Muscle layer of duodenum (tissue), 2 donors: ENCODE results near the gene ZNF106.

Experiments used
- H3K27ac ChIP-seq: one replicate; pipeline ENCODE4 v1.7.0; 2013; ENCODE audit warnings: mild to moderate bottlenecking, low read length
- H3K27me3 ChIP-seq: one replicate; pipeline ENCODE4 v1.7.0; 2013; ENCODE audit warnings: low read depth, mild to moderate bottlenecking, control low read depth, low read length
- H3K36me3 ChIP-seq, 2 donors: one replicate each; pipeline ENCODE4 v1.7.0; 2013; ENCODE audit warnings: low read length in 2 of 2, control low read depth in 1 of 2, mild to moderate bottlenecking in 1 of 2; ENCODE audit not compliant: insufficient read depth in 2 of 2, control insufficient read depth in 1 of 2
- H3K4me1 ChIP-seq, 2 donors: one replicate each; pipeline ENCODE4 v1.7.0; 2013; ENCODE audit warnings: low read length in 2 of 2, mild to moderate bottlenecking in 2 of 2, control low read depth in 1 of 2, moderate library complexity in 1 of 2; ENCODE audit not compliant: insufficient read depth in 2 of 2, control insufficient read depth in 1 of 2
- H3K4me3 ChIP-seq, 2 donors: one replicate each; pipeline ENCODE4 v1.7.0; 2013; ENCODE audit warnings: low read length in 2 of 2, low read depth in 1 of 2, mild to moderate bottlenecking in 1 of 2
- H3K9me3 ChIP-seq, 2 donors: one replicate each; pipeline ENCODE4 v1.7.0; 2013; ENCODE audit warnings: low read length in 2 of 2, control low read depth in 1 of 2, mild to moderate bottlenecking in 1 of 2; ENCODE audit not compliant: control insufficient read depth in 1 of 2
- donor health status: healthy.

Gene ZNF106

DNA sequence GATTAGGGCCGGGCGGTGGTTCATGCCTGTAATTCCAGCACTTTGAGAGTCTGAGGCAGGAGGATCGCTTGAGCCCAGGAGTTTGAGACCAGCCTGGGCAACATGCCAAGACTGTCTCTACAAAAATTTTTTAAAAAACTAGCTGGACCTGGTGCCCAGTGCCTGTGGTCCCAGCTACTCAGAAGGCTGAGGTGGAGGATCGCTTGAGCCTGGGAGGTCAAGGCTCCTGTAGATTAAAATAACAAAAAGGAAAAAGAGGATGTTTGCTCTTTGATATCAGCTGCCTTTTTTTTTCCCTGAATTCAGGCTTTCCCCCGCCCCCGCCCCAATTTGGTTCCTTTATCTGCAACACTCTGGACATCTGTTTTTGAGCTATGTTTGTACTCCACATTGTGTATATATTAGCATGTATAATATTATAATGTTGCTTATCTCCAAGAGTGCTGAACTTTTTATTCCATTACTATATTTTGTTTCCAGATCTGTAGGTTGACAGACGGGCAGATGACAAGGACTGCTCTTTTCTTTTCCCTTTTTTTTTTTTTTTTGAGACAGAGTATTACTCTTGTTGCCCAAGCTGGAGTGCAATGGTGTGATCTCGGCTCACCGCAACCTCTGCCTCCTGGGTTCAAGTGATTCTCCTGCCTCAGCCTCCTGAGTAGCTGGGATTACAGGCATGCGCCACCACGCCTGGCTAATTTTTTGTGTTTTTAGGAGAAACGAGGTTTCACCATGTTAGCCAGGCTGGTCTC lies 9.1 kb upstream of the ZNF106 start:
- no peaks in the 10 kb centered on the region for H3K27me3 ChIP-seq
- no peak overlapping the region for H3K4me3 ChIP-seq
- H3K9me3 ChIP-seq, result no peaks in the 10 kb centered on the region
- H3K36me3 ChIP-seq, result peaks cover 0 to 3% of the 10 kb centered on the region in 2 donors
- no peak overlapping the region for H3K27ac ChIP-seq
- H3K4me1 ChIP-seq, result peaks cover 3 to 27% of the 10 kb centered on the region in 2 donors

GRCh38 chr15:42498212-42499068 lies 7.5 kb upstream of the ZNF106 start:
- Histone ChIP-seq H3K27me3 (no peaks in the 10 kb centered on the region), H3K4me1 (peaks cover 3 to 31% of the 10 kb centered on the region in 2 donors), H3K4me3 (no peak overlapping the region), H3K27ac (no peak overlapping the region), H3K36me3 (peaks cover 0 to 3% of the 10 kb centered on the region in 2 donors), H3K9me3 (no peaks in the 10 kb centered on the region)

- H3K36me3 ChIP-seq, result peaks cover 0 to 3% of the 10 kb centered on the region in 2 donors
- peaks cover 5 to 35% of the 10 kb centered on the region in 2 donors for H3K4me1 ChIP-seq
- peak within 1 kb of the TSS; percentile 99 for H3K27ac ChIP-seq
- H3K9me3 ChIP-seq, result no peaks in the 10 kb centered on the region
- no peaks in the 10 kb centered on the region for H3K27me3 ChIP-seq
- H3K4me3 ChIP-seq, result peak within 1 kb of the TSS; percentile 73 to 96
Observed at GRCh38 chr15:42495361-42496212, 4.6 kb upstream of the ZNF106 start, which contains the start of gene SNAP23. Gene SNAP23, plus strand, starts transcription at chr15:42495634. Its CDS starts 16,213 bp downstream, at chr15:42511847.

DNA sequence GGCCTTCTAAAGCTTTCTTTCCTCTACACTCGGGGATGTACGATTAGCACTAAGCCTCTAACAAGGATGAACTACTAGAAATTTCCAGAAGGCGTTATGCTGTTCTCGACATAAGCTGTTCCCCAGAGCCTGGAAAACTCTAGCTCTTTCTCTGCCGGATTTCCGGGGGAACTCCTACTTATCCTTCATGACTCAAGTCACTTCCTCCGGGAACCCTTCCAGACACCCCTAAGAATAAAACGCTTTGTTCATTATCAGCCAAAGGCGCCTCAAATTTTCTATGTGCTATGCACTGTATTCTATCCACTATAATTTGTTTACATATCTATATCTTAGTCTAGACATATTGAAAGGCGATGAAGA lies 4.0 kb upstream of the ZNF106 start:
- no peaks in the 10 kb centered on the region for H3K9me3 ChIP-seq
- peak overlapping the region; percentile 99 for H3K27ac ChIP-seq
- H3K4me3 ChIP-seq, result peak overlapping the region; percentile 73 to 96
- H3K27me3 ChIP-seq, result no peaks in the 10 kb centered on the region
- H3K36me3 ChIP-seq, result peaks cover 0 to 3% of the 10 kb centered on the region in 2 donors
- peaks cover 5 to 34% of the 10 kb centered on the region in 2 donors for H3K4me1 ChIP-seq

DNA sequence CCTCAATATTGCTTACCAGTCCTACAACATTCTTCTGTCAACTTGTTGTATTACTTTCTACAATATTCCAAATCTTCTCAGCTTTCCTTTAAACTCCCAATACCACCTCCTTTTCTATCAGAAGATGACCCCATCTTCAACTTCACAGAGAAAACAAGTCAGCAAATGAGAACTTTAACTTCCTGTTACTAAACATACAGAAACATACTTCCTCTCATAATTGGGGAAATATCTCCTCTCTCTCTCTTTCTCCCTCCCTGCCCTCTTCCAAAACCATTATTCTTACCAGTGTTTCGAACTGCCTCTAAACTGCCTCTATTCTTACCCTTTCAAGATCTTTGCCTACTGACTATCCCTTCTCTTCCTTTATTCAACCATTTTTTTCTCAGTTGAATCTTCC lies 2.7 kb upstream of the ZNF106 start:
- Histone ChIP-seq H3K36me3 (peaks cover 0 to 3% of the 10 kb centered on the region in 2 donors), H3K4me3 (peak overlapping the region in 1 of 2 donors; percentile 3), H3K9me3 (no peaks in the 10 kb centered on the region), H3K27ac (peak overlapping the region; percentile 79), H3K27me3 (no peaks in the 10 kb centered on the region), H3K4me1 (peaks cover 5 to 40% of the 10 kb centered on the region in 2 donors)

- Histone ChIP-seq H3K27me3 (no peaks in the 10 kb centered on the region), H3K4me3 (peak overlapping the region; percentile 85 to 96), H3K4me1 (peaks cover 5 to 40% of the 10 kb centered on the region in 2 donors), H3K36me3 (peaks cover 0 to 3% of the 10 kb centered on the region in 2 donors), H3K9me3 (no peaks in the 10 kb centered on the region), H3K27ac (peak overlapping the region; percentile 98)
Observed at GRCh38 chr15:42491539-42492225, 741 bp upstream of the ZNF106 start.

DNA sequence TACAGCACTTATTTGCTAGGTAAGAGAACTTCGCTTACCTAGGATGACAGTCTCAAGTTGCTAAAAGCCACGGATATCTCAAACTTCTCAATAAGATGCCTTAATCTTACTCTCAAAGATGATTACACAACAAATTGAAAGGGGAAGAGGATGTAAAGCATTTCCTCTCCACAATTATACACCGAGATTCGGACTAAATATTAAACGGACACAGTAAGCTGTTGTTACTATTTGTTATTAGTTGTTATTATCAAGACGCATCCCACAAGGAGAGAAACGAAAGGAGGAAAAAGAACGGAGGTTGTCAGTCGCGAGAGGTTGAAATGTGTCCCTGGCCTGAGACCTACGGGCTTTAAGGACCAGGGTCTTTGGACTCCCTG lies 660 bp downstream of the ZNF106 start:
- Histone ChIP-seq H3K27me3 (no peaks in the 10 kb centered on the region), H3K36me3 (peaks cover 0 to 3% of the 10 kb centered on the region in 2 donors), H3K9me3 (no peaks in the 10 kb centered on the region), H3K4me1 (peaks cover 5 to 35% of the 10 kb centered on the region in 2 donors), H3K27ac (peak overlapping the region; percentile 98), H3K4me3 (peak overlapping the region; percentile 85 to 96)

DNA sequence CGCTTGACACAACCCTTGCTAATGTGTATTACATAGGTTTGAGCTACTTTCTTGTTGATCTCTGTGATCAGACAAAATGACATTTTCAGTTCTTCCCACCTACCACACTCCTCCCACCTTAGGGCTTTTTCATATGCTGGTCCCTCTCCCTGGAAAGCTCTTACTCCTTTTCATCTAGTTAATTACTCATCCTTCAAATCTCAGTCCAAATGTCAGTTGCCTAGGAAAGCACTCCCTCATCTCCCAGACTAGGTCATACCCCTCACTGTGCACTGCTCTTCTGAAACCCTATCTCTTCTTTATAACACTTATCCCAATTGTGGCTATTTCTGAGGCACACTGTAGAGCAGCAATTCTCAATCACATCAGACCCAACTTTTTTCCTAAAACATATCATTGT lies 7.3 kb downstream of the ZNF106 start:
- Histone ChIP-seq H3K27ac (no peak overlapping the region), H3K36me3 (no peaks in the 10 kb centered on the region), H3K27me3 (no peaks in the 10 kb centered on the region), H3K9me3 (no peaks in the 10 kb centered on the region), H3K4me3 (no peak overlapping the region), H3K4me1 (peaks cover 0 to 12% of the 10 kb centered on the region in 2 donors)

GRCh38 chr15:42482701-42483100 lies 8.2 kb downstream of the ZNF106 start:
- Histone ChIP-seq H3K27me3 (no peaks in the 10 kb centered on the region), H3K9me3 (no peaks in the 10 kb centered on the region), H3K4me3 (no peak overlapping the region), H3K27ac (no peak overlapping the region), H3K4me1 (peaks cover 0 to 2% of the 10 kb centered on the region in 2 donors), H3K36me3 (no peaks in the 10 kb centered on the region)

DNA sequence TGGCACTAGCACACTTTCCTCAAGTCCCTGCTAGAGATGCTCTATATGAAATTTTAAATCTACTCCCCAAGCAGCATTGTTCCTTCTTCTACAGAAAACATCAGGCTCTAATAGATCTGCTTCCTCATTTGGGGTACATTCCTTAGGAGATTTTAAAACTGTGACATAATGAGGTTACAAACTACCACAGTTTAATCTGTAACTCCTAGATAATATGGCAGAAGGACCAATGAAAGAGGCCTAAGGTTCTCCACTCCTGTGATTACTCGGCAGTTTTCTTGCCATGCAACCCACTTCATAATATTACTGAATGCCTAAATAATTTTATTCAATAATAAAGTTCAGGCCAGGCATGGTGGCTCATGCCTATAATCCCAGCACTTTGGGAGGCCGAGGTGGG lies 16.1 kb downstream of the ZNF106 start:
- no peak overlapping the region for H3K27ac ChIP-seq
- H3K27me3 ChIP-seq, result no peaks in the 10 kb centered on the region
- no peaks in the 10 kb centered on the region for H3K9me3 ChIP-seq
- H3K4me3 ChIP-seq, result no peak overlapping the region
- no peaks in the 10 kb centered on the region for H3K36me3 ChIP-seq
- H3K4me1 ChIP-seq, result no peaks in the 10 kb centered on the region
